ENCODE results near the gene DDIT4.

DNA sequence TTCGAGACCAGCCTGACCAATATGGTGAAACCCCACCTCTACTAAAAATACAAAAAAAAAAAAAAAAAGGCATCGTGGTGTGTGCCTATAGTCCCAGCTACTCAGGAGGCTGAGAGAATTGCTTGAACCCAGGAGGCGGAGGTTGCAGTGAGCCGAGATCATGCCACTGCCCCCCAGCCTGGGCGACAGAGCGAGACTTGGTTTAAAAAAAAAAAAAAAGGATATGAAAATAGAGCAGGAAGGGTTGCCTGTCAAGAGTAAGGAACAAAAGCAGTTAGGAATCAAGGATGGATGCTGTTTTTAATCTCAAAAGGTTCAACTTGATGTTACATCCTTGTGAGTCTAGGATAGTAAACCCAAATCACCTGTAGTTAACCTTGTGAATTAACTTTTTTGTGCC lies 45.9 kb upstream of the DDIT4 start:
- TF ChIP-seq, protein P1, sequence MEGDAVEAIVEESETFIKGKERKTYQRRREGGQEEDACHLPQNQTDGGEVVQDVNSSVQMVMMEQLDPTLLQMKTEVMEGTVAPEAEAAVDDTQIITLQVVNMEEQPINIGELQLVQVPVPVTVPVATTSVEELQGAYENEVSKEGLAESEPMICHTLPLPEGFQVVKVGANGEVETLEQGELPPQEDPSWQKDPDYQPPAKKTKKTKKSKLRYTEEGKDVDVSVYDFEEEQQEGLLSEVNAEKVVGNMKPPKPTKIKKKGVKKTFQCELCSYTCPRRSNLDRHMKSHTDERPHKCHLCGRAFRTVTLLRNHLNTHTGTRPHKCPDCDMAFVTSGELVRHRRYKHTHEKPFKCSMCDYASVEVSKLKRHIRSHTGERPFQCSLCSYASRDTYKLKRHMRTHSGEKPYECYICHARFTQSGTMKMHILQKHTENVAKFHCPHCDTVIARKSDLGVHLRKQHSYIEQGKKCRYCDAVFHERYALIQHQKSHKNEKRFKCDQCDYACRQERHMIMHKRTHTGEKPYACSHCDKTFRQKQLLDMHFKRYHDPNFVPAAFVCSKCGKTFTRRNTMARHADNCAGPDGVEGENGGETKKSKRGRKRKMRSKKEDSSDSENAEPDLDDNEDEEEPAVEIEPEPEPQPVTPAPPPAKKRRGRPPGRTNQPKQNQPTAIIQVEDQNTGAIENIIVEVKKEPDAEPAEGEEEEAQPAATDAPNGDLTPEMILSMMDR (IDR thresholded peaks at IDR 0.05; ENCODE audit: control extremely low read depth in 1 of 3, insufficient read depth in 1 of 3, low read depth in 1 of 3, low read length in 3 of 3), result no peak
- TF ChIP-seq YY1 (IDR thresholded peaks at IDR 0.05; ENCODE audit: low read depth, low read length), result no peak
- no peak for TF ChIP-seq SP1 (IDR thresholded peaks at IDR 0.05; ENCODE audit: low read depth, low read length)
- no peak for TF ChIP-seq EZH2 (IDR thresholded peaks at IDR 0.05; ENCODE audit: low read depth, low read length, severe bottlenecking)
- TF ChIP-seq POLR2A (IDR thresholded peaks at IDR 0.05; ENCODE audit: control extremely low read depth in 1 of 2, low read depth in 2 of 2, low read length in 2 of 2), result no peak
- TF ChIP-seq, protein P2, sequence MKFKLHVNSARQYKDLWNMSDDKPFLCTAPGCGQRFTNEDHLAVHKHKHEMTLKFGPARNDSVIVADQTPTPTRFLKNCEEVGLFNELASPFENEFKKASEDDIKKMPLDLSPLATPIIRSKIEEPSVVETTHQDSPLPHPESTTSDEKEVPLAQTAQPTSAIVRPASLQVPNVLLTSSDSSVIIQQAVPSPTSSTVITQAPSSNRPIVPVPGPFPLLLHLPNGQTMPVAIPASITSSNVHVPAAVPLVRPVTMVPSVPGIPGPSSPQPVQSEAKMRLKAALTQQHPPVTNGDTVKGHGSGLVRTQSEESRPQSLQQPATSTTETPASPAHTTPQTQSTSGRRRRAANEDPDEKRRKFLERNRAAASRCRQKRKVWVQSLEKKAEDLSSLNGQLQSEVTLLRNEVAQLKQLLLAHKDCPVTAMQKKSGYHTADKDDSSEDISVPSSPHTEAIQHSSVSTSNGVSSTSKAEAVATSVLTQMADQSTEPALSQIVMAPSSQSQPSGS (IDR thresholded peaks at IDR 0.05; ENCODE audit: low read length), result no peak
- no peak for TF ChIP-seq SP2 (IDR thresholded peaks at IDR 0.05; ENCODE audit: low read length)
- no peak for TF ChIP-seq TCF12 (IDR thresholded peaks at IDR 0.05; ENCODE audit: low read depth, low read length)

All from H1 (cell line).